Astrocyte (in vitro differentiated cells and primary cell): ENCODE data around the gene GDPD1. TPM values are rescaled to one million over a fixed set of nuclear protein-coding genes. Genes with fewer than 3 reads are reported as not detected.

Experiments used
- DNase-seq: peaks from one replicate; pipeline ENCODE4 v3.0.0-alpha.2; 2010; ENCODE audit warnings: low read depth
- FAIRE-seq: peaks from 2 replicates; lab custom pipeline; 2011; peaks lifted over from hg19 to GRCh38; lab: Jason Lieb, UNC
- H2AFZ ChIP-seq: 2 replicates; pipeline ENCODE4 v1.6.0; 2012; ENCODE audit warnings: low read depth, low read length, inconsistent platforms
- H3K27ac ChIP-seq: 2 replicates; pipeline ENCODE4 v1.5.1; 2011; ENCODE audit warnings: low read depth, low read length, inconsistent platforms
- H3K27me3 ChIP-seq: 2 replicates; pipeline ENCODE4 v1.6.0; 2011; ENCODE audit warnings: low read length, inconsistent platforms; ENCODE audit not compliant: insufficient read depth
- H3K36me3 ChIP-seq: 2 replicates; pipeline ENCODE4 v1.5.1; 2011; ENCODE audit warnings: low read length, inconsistent platforms; ENCODE audit not compliant: insufficient read depth
- H3K4me1 ChIP-seq: 2 replicates; pipeline ENCODE4 v1.5.1; 2011; ENCODE audit warnings: low read length, inconsistent platforms; ENCODE audit not compliant: insufficient read depth
- H3K4me2 ChIP-seq: 2 replicates; pipeline ENCODE4 v1.6.0; 2012; ENCODE audit warnings: low read length, inconsistent platforms
- H3K4me3 ChIP-seq: 2 replicates; pipeline ENCODE4 v1.5.1; 2011; ENCODE audit warnings: low read depth, mild to moderate bottlenecking, low read length, inconsistent platforms; ENCODE audit not compliant: insufficient read depth
- H3K79me2 ChIP-seq: 2 replicates; pipeline ENCODE4 v1.6.0; 2012; ENCODE audit warnings: mild to moderate bottlenecking, low read length, inconsistent platforms; ENCODE audit not compliant: insufficient read depth
- H3K9ac ChIP-seq: 2 replicates; pipeline ENCODE4 v1.6.0; 2012; ENCODE audit warnings: mild to moderate bottlenecking, low read length, inconsistent platforms
- H3K9me3 ChIP-seq: 2 replicates; pipeline ENCODE4 v1.5.1; 2012; ENCODE audit warnings: low read depth, mild to moderate bottlenecking, low read length, inconsistent platforms; ENCODE audit not compliant: insufficient read depth
- H4K20me1 ChIP-seq: 2 replicates; pipeline ENCODE4 v1.6.0; 2012; ENCODE audit warnings: low read length, inconsistent platforms; ENCODE audit not compliant: insufficient read depth
- H3K27ac Mint-ChIP-seq: one replicate; pipeline ENCODE4 v1.8.0; 2021; ENCODE audit warnings: mild to moderate bottlenecking, mixed read lengths; ENCODE audit not compliant: unreplicated experiment
- H3K27me3 Mint-ChIP-seq: one replicate; pipeline ENCODE4 v1.8.0; 2021; ENCODE audit warnings: low read depth, mixed read lengths; ENCODE audit not compliant: unreplicated experiment
- H3K36me3 Mint-ChIP-seq: one replicate; pipeline ENCODE4 v1.8.0; 2021; ENCODE audit warnings: low read depth, mixed read lengths; ENCODE audit not compliant: unreplicated experiment
- H3K4me1 Mint-ChIP-seq: one replicate; pipeline ENCODE4 v1.8.0; 2021; ENCODE audit warnings: low read depth, mixed read lengths; ENCODE audit not compliant: unreplicated experiment
- H3K4me3 Mint-ChIP-seq: one replicate; pipeline ENCODE4 v1.8.0; 2021; ENCODE audit warnings: mild to moderate bottlenecking, moderate library complexity, mixed read lengths; ENCODE audit not compliant: unreplicated experiment
- H3K9me3 Mint-ChIP-seq: one replicate; pipeline ENCODE4 v1.8.0; 2021; ENCODE audit warnings: mild to moderate bottlenecking, mixed read lengths; ENCODE audit not compliant: unreplicated experiment
- CTCF ChIP-seq: IDR thresholded peaks from 2 replicates; pipeline ENCODE4 v1.5.1; 2011; ENCODE audit warnings: low read depth, mild to moderate bottlenecking, inconsistent platforms, low read length, moderate library complexity; ENCODE audit not compliant: insufficient read depth
- EZH2 ChIP-seq: IDR thresholded peaks from 2 replicates; pipeline ENCODE4 v1.6.1; 2012; ENCODE audit warnings: mild to moderate bottlenecking, low read length, inconsistent platforms; ENCODE audit not compliant: insufficient read depth
- total RNA-seq: library from RNA; stranded (reverse); gene quantifications from 2 replicates; pipeline ENCODE4 v1.2.1, GENCODE V29; 2021

The GDPD1 gene
- total RNA-seq, 1 donor from 2014 or later = 4.2 TPM

- Mint-ChIP-seq H3K27me3 (no peaks in the 10 kb centered on the region), H3K4me3 (no peak overlapping the region), H3K9me3 (no peaks in the 10 kb centered on the region), H3K36me3 (no peaks in the 10 kb centered on the region), H3K27ac (no peak overlapping the region), H3K4me1 (no peaks in the 10 kb centered on the region)
- H3K27me3 ChIP-seq = no peaks in the 10 kb centered on the region
- H3K4me2 ChIP-seq = no peak overlapping the region
- no peak overlapping the region for H2AFZ ChIP-seq
- no peaks in the 10 kb centered on the region for H3K36me3 ChIP-seq
- no peaks in the 10 kb centered on the region for H4K20me1 ChIP-seq
- no peak overlapping the region for H3K9ac ChIP-seq
- no peak overlapping the region for H3K27ac ChIP-seq
- H3K9me3 ChIP-seq = no peaks in the 10 kb centered on the region
- TF ChIP-seq EZH2 (no peak), CTCF (no peak)
- no peak overlapping the region for H3K4me3 ChIP-seq
- DNase-seq (no peak), FAIRE-seq (no peak)
- H3K4me1 ChIP-seq = no peaks in the 10 kb centered on the region
- no peaks in the 10 kb centered on the region for H3K79me2 ChIP-seq
Measured at GRCh38 chr17:59266745-59267144, 46.4 kb downstream of the GDPD1 start.

GRCh38 chr17:59267776-59268175 is 47.5 kb downstream of the GDPD1 start:
- no peak for DNase-seq
- FAIRE-seq = no peak
- H3K27me3 ChIP-seq = no peaks in the 10 kb centered on the region
- H2AFZ ChIP-seq = no peak overlapping the region
- Mint-ChIP-seq H3K4me1 (no peaks in the 10 kb centered on the region), H3K27ac (no peak overlapping the region), H3K27me3 (no peaks in the 10 kb centered on the region), H3K4me3 (no peak overlapping the region), H3K36me3 (no peaks in the 10 kb centered on the region), H3K9me3 (no peaks in the 10 kb centered on the region)
- no peaks in the 10 kb centered on the region for H3K9me3 ChIP-seq
- no peaks in the 10 kb centered on the region for H3K4me1 ChIP-seq
- H3K27ac ChIP-seq = no peak overlapping the region
- H3K4me2 ChIP-seq = no peak overlapping the region
- no peaks in the 10 kb centered on the region for H3K36me3 ChIP-seq
- TF ChIP-seq CTCF (no peak), EZH2 (no peak)
- H4K20me1 ChIP-seq = no peaks in the 10 kb centered on the region
- H3K4me3 ChIP-seq = no peak overlapping the region
- H3K9ac ChIP-seq = no peak overlapping the region
- no peaks in the 10 kb centered on the region for H3K79me2 ChIP-seq

GRCh38 chr17:59275618-59276017 is 55.3 kb downstream of the GDPD1 start:
- H3K9me3 ChIP-seq = no peaks in the 10 kb centered on the region
- Mint-ChIP-seq H3K4me1 (no peaks in the 10 kb centered on the region), H3K27ac (no peak overlapping the region), H3K9me3 (no peaks in the 10 kb centered on the region), H3K4me3 (no peak overlapping the region), H3K27me3 (no peaks in the 10 kb centered on the region), H3K36me3 (no peaks in the 10 kb centered on the region)
- no peaks in the 10 kb centered on the region for H4K20me1 ChIP-seq
- no peak for FAIRE-seq
- no peak overlapping the region for H2AFZ ChIP-seq
- H3K4me1 ChIP-seq = no peaks in the 10 kb centered on the region
- H3K4me2 ChIP-seq = no peak overlapping the region
- no peak for TF ChIP-seq EZH2
- no peak for TF ChIP-seq CTCF
- no peak overlapping the region for H3K27ac ChIP-seq
- H3K79me2 ChIP-seq = no peaks in the 10 kb centered on the region
- no peak for DNase-seq
- H3K4me3 ChIP-seq = no peak overlapping the region
- no peaks in the 10 kb centered on the region for H3K27me3 ChIP-seq
- no peak overlapping the region for H3K9ac ChIP-seq
- no peaks in the 10 kb centered on the region for H3K36me3 ChIP-seq
